Measurements from ENCODE around the gene TTLL5.

DNA sequence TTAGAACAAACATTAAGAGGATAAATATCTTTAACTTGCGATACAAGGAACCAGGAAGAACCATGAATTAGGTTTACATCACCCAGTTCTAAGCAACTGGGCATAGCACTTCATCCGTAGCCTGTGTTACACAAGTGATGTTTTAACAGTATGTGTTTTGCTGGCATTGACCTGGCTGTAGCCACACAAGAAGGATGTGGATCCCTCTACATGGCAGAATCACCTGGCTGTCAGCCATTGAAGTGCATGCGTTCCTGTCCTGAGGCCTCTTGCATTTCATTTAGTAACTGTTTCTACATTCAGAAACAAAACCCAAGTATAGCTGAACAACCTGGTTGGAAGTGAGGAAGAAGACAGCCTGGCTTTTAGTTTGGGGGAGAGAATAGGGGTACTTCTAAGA is 248.6 kb downstream of the TTLL5 start:
- TF ChIP-seq, protein P1, sequence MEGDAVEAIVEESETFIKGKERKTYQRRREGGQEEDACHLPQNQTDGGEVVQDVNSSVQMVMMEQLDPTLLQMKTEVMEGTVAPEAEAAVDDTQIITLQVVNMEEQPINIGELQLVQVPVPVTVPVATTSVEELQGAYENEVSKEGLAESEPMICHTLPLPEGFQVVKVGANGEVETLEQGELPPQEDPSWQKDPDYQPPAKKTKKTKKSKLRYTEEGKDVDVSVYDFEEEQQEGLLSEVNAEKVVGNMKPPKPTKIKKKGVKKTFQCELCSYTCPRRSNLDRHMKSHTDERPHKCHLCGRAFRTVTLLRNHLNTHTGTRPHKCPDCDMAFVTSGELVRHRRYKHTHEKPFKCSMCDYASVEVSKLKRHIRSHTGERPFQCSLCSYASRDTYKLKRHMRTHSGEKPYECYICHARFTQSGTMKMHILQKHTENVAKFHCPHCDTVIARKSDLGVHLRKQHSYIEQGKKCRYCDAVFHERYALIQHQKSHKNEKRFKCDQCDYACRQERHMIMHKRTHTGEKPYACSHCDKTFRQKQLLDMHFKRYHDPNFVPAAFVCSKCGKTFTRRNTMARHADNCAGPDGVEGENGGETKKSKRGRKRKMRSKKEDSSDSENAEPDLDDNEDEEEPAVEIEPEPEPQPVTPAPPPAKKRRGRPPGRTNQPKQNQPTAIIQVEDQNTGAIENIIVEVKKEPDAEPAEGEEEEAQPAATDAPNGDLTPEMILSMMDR (IDR thresholded peaks at IDR 0.05; ENCODE audit: low read depth, low read length, poor library complexity, severe bottlenecking), result no peak
- TF ChIP-seq EZH2phosphoT487 (IDR thresholded peaks at IDR 0.05; ENCODE audit: borderline replicate concordance, low read length), result no peak

Measured in DOHH2 (cell line).